H9 (cell line): ENCODE results near the gene ZMAT5. TPM values are rescaled to one million over a fixed set of nuclear protein-coding genes. Genes with fewer than 3 reads are reported as not detected.

Experiments used
- DNase-seq: peaks from one replicate; pipeline ENCODE4 v3.0.0-alpha.2; 2017
- H2AFZ ChIP-seq: one replicate; pipeline ENCODE4 v1.6.1; 2013; ENCODE audit warnings: mild to moderate bottlenecking, low read length, control low read depth, moderate library complexity
- H2AK5ac ChIP-seq: 2 replicates; pipeline ENCODE4 v1.6.1; 2013; ENCODE audit warnings: low read length, control low read depth, mixed read lengths; ENCODE audit not compliant: insufficient read length
- H2BK120ac ChIP-seq: one replicate; pipeline ENCODE4 v1.6.1; 2013; ENCODE audit warnings: low read depth, mild to moderate bottlenecking, low read length, control low read depth, inconsistent platforms; ENCODE audit not compliant: poor library complexity, severe bottlenecking
- H2BK12ac ChIP-seq: 2 replicates; pipeline ENCODE4 v1.6.1; 2013; ENCODE audit warnings: low read length, control low read depth, mixed read lengths, low read depth; ENCODE audit not compliant: insufficient read length
- H2BK15ac ChIP-seq: 2 replicates; pipeline ENCODE4 v1.6.1; 2013; ENCODE audit warnings: low read depth, low read length, control low read depth
- H2BK20ac ChIP-seq: one replicate; pipeline ENCODE4 v1.6.1; 2013; ENCODE audit warnings: low read depth, mild to moderate bottlenecking, low read length, control low read depth, inconsistent platforms; ENCODE audit not compliant: poor library complexity, severe bottlenecking
- H2BK5ac ChIP-seq: 2 replicates; pipeline ENCODE4 v1.6.1; 2013; ENCODE audit warnings: low read length, control low read depth, mixed read lengths; ENCODE audit not compliant: insufficient read length
- H3K14ac ChIP-seq: 2 replicates; pipeline ENCODE4 v1.6.1; 2013; ENCODE audit warnings: low read length, control low read depth; ENCODE audit not compliant: insufficient read depth
- H3K18ac ChIP-seq: 2 replicates; pipeline ENCODE4 v1.6.1; 2013; ENCODE audit warnings: low read depth, mild to moderate bottlenecking, mixed read lengths, low read length, control low read depth; ENCODE audit not compliant: insufficient read length
- H3K23ac ChIP-seq: 2 replicates; pipeline ENCODE4 v1.6.1; 2013; ENCODE audit warnings: low read length, control low read depth, mixed read lengths, low read depth; ENCODE audit not compliant: insufficient read length
- H3K23me2 ChIP-seq: 2 replicates; pipeline ENCODE4 v1.6.1; 2013; ENCODE audit warnings: low read depth, mild to moderate bottlenecking, mixed read lengths, low read length, control low read depth; ENCODE audit not compliant: insufficient read length, poor library complexity, severe bottlenecking
- H3K27ac ChIP-seq: 2 replicates; pipeline ENCODE4 v1.5.1; 2013; ENCODE audit warnings: low read length, control low read depth, mixed read lengths, low read depth; ENCODE audit not compliant: insufficient read length
- H3K27me3 ChIP-seq: 2 replicates; pipeline ENCODE4 v1.6.1; 2013; ENCODE audit warnings: low read length, control low read depth, inconsistent platforms; ENCODE audit not compliant: insufficient read depth
- H3K4ac ChIP-seq: 2 replicates; pipeline ENCODE4 v1.6.1; 2013; ENCODE audit warnings: low read depth, mild to moderate bottlenecking, control low read depth, inconsistent platforms, low read length, moderate library complexity
- H3K4me1 ChIP-seq: 2 replicates; pipeline ENCODE4 v1.6.1; 2013; ENCODE audit warnings: low read length, control low read depth, inconsistent platforms; ENCODE audit not compliant: insufficient read depth
- H3K4me2 ChIP-seq: 2 replicates; pipeline ENCODE4 v1.6.1; 2013; ENCODE audit warnings: low read length, control low read depth, mixed read lengths; ENCODE audit not compliant: insufficient read length, insufficient read depth
- H3K56ac ChIP-seq: 2 replicates; pipeline ENCODE4 v1.6.1; 2013; ENCODE audit warnings: low read depth, mild to moderate bottlenecking, mixed read lengths, low read length, control low read depth; ENCODE audit not compliant: insufficient read length
- H3K79me1 ChIP-seq: 2 replicates; pipeline ENCODE4 v1.6.1; 2013; ENCODE audit warnings: low read depth, mild to moderate bottlenecking, moderate library complexity, low read length, control low read depth, inconsistent platforms; ENCODE audit not compliant: insufficient read depth, poor library complexity, severe bottlenecking
- H3K79me2 ChIP-seq: 2 replicates; pipeline ENCODE4 v1.6.1; 2013; ENCODE audit warnings: low read length, control low read depth, inconsistent platforms; ENCODE audit not compliant: insufficient read depth
- H3K9ac ChIP-seq: 2 replicates; pipeline ENCODE4 v1.6.1; 2013; ENCODE audit warnings: low read length, control low read depth, mixed read lengths; ENCODE audit not compliant: insufficient read length; ENCODE audit errors: extremely low read depth
- H3K9me3 ChIP-seq: one replicate; pipeline ENCODE4 v1.6.1; 2013; ENCODE audit warnings: low read depth, low read length, inconsistent platforms; ENCODE audit not compliant: control insufficient read depth
- H3T11ph ChIP-seq: one replicate; pipeline ENCODE4 v1.6.1; 2013; ENCODE audit warnings: mild to moderate bottlenecking, low read length, control low read depth, inconsistent platforms
- H4K20me1 ChIP-seq: one replicate; pipeline ENCODE4 v1.6.1; 2013; ENCODE audit not compliant: control insufficient read depth, insufficient read length, insufficient read depth
- H4K5ac ChIP-seq: 2 replicates; pipeline ENCODE4 v1.6.1; 2013; ENCODE audit warnings: low read depth, mild to moderate bottlenecking, mixed read lengths, low read length, control low read depth; ENCODE audit not compliant: insufficient read length
- H4K8ac ChIP-seq: replicated peaks from 2 replicates; pipeline ENCODE4 v1.6.1; 2013; ENCODE audit warnings: low read length, control low read depth, mixed read lengths, low read depth; ENCODE audit not compliant: insufficient read length
- H4K91ac ChIP-seq: 2 replicates; pipeline ENCODE4 v1.6.1; 2013; ENCODE audit warnings: low read depth, mild to moderate bottlenecking, moderate library complexity, mixed read lengths, low read length, control low read depth; ENCODE audit not compliant: insufficient read length
- H3K27ac Mint-ChIP-seq, 3 experiments: 2 replicates in 2 of 3; 3 replicates in 1 of 3; pipeline ENCODE4 v1.8.0; 2020 to 2021; ENCODE audit warnings: mixed read lengths in 3 of 3, mild to moderate bottlenecking in 1 of 3, moderate library complexity in 1 of 3
- H3K27me3 Mint-ChIP-seq: 2 replicates; pipeline ENCODE4 v1.8.0; 2021; ENCODE audit warnings: low read depth, mild to moderate bottlenecking, moderate library complexity, mixed read lengths
- H3K36me3 Mint-ChIP-seq, 3 experiments: 2 replicates in 2 of 3; 3 replicates in 1 of 3; pipeline ENCODE4 v1.8.0; 2020 to 2021; ENCODE audit warnings: low read depth in 3 of 3, mixed read lengths in 3 of 3; ENCODE audit not compliant: insufficient read depth in 1 of 3
- H3K4me1 Mint-ChIP-seq, 2 experiments: 2 replicates each; pipeline ENCODE4 v1.8.0; 2020; ENCODE audit warnings: mixed read lengths in 2 of 2
- H3K4me3 Mint-ChIP-seq, 2 experiments: 2 replicates in 1 of 2; 3 replicates in 1 of 2; pipeline ENCODE4 v1.8.0; 2020 to 2021; ENCODE audit warnings: mild to moderate bottlenecking in 2 of 2, mixed read lengths in 2 of 2, moderate library complexity in 1 of 2
- H3K9me3 Mint-ChIP-seq, 2 experiments: 2 replicates in 1 of 2; 3 replicates in 1 of 2; pipeline ENCODE4 v1.8.0; 2020; ENCODE audit warnings: mild to moderate bottlenecking in 2 of 2, mixed read lengths in 2 of 2, moderate library complexity in 1 of 2
- CTCF ChIP-seq: fragments of 200-600 bp; sonication (generic); conservative IDR thresholded peaks from 3 replicates; pipeline ENCODE4 v1.8.0; 2021; ENCODE audit warnings: antibody characterized with exemption, mild to moderate bottlenecking
- WGBS: extraction: QIAGEN DNeasy Blood & Tissue Kit; methylation state at CpG from one replicate; pipeline ENCODE4 v1.1.7; 2013; ENCODE audit warnings: missing lambda C conversion rate, low lambda C conversion rate, mixed read lengths; ENCODE audit not compliant: insufficient read length; ENCODE audit errors: extremely low coverage; 5-methylcytosine and 5-hydroxymethylcytosine counted together
- total RNA-seq: library from RNA; stranded (reverse); gene quantifications from 2 replicates; pipeline ENCODE4 v1.2.1, GENCODE V29; 2021

Gene ZMAT5
- total RNA-seq, 1 experiment from 2014 or later: 13.9 TPM

GRCh38 chr22:29734406-29734805 is 32.4 kb downstream of the ZMAT5 start:
- H2AFZ ChIP-seq: no peak overlapping the region
- no peak overlapping the region for H2AK5ac ChIP-seq
- no peak overlapping the region for H2BK12ac ChIP-seq
- H3K9me3 ChIP-seq: no peaks in the 10 kb centered on the region
- no peak for TF ChIP-seq CTCF
- H4K91ac ChIP-seq: no peak overlapping the region
- peak overlapping the region in 2 of 3 experiments; percentile 18 to 91; a peak in 2 of 7 replicates for H3K27ac Mint-ChIP-seq
- no peak overlapping the region for H3K9ac ChIP-seq
- H3K27me3 Mint-ChIP-seq: no peaks in the 10 kb centered on the region
- no peaks in the 10 kb centered on the region for H3K4me1 ChIP-seq
- H2BK20ac ChIP-seq: no peak overlapping the region
- H4K20me1 ChIP-seq: peaks cover 2% of the 10 kb centered on the region
- no peak overlapping the region for H3K4me2 ChIP-seq
- peaks cover 3% of the 10 kb centered on the region in 2 experiments; a peak in 3 of 5 replicates for H3K9me3 Mint-ChIP-seq
- H2BK5ac ChIP-seq: no peak overlapping the region
- no peaks in the 10 kb centered on the region for H3K23me2 ChIP-seq
- peaks cover 0 to 5% (median 3%) of the 10 kb centered on the region in 3 experiments; a peak in 3 of 7 replicates for H3K36me3 Mint-ChIP-seq
- no peak overlapping the region for H3K14ac ChIP-seq
- H3T11ph ChIP-seq: no peak overlapping the region
- H3K23ac ChIP-seq: no peak overlapping the region
- H3K27me3 ChIP-seq: no peaks in the 10 kb centered on the region
- no peak overlapping the region for H3K4ac ChIP-seq
- no peak overlapping the region for H3K4me3 Mint-ChIP-seq
- no CpG with 5 or more reads among the region's 8 CpGs for WGBS
- no peaks in the 10 kb centered on the region for H3K79me1 ChIP-seq
- no peaks in the 10 kb centered on the region for H3K79me2 ChIP-seq
- no peak overlapping the region for H2BK15ac ChIP-seq
- no peak overlapping the region for H4K5ac ChIP-seq
- H3K27ac ChIP-seq: no peak overlapping the region
- peaks cover 8 to 22% of the 10 kb centered on the region in 2 experiments for H3K4me1 Mint-ChIP-seq
- no peak overlapping the region for H3K56ac ChIP-seq
- no peak for DNase-seq
- H3K18ac ChIP-seq: no peak overlapping the region
- H2BK120ac ChIP-seq: no peak overlapping the region
- no peak overlapping the region for H4K8ac ChIP-seq
